ENCODE data around the gene SAMD14. TPM values are rescaled to one million over a fixed set of nuclear protein-coding genes. Genes with fewer than 3 reads are reported as not detected.

SAMD14 gene
- total RNA-seq, 1 donor from 2014 or later: 3.6 TPM

DNA sequence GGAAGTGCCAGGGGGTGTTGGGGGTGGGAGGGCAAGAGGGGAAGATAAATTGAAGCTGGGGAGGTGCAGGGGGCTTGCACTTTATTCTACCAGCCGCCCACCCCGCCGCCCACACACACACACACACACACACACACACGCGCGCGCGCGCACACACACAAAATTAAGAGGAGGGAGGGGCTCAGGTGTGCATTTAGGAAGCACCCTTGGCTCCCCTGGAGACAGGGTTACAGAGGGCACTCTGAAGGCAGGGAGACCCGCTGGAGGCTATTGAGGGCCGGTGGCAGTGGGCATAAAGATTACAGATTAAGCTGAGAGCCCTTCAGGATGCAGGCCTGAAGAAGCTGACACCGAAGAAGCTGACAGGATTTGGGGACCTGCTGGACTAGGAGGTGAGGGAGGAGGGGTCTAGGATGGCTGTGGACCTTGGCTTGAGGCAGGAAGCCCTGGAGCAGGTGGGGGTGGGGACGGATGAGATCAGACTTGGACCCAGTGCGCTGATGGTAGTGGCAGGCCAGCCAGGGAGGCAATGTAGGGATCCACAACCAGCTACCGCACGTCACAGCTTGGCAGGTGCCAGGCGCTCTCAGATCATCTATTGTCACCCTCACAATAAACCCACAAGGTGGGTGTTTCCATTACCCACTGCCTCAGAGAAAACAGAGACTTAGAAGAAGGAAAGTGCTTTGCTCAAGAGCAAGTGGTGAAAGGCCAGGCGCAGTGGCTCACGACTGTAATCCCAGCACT, 772 bp upstream of the SAMD14 start:
- Mint-ChIP-seq H3K9me3 (no peaks in the 10 kb centered on the region), H3K27ac (peak overlapping the region; percentile 42), H3K36me3 (ENCODE audit: low read depth) (peaks cover 18% of the 10 kb centered on the region), H3K4me1 (ENCODE audit: low read depth) (peaks cover 37% of the 10 kb centered on the region), H3K27me3 (ENCODE audit: insufficient read depth) (peaks cover 23% of the 10 kb centered on the region), H3K4me3 (peak overlapping the region; percentile 60)
- DNase-seq (ENCODE audit: low spot score): no peak
- intact Hi-C loops (cut with micrococcal nuclease): loop anchor here (2.0 kb wide), 2 partner anchors 18 to 36 kb away; partner anchors contain the start of gene PDK2

DNA sequence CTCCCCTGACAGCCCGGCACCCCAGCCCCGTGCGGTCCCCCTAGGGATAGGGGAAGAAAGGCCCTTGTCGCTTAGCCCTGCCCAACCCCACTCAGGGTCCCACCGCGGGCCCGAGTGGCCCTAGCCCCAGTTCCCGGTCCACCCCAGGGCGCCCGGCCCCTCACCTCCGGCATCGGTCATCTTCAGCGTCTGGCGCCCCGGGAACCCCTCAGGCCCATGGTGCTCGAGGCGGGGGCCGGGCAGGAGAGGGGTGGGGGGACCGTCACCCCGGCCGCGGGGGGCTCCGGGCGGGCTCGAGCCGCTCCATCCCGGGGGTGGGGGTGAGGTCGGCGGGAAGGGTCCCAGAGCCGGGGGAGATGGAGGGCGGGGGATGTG, 620 bp downstream of the SAMD14 start:
- H3K4me3 Mint-ChIP-seq: peak overlapping the region; percentile 83
- H3K4me1 Mint-ChIP-seq (ENCODE audit: low read depth): peaks cover 37% of the 10 kb centered on the region
- H3K9me3 Mint-ChIP-seq: no peaks in the 10 kb centered on the region
- H3K27me3 Mint-ChIP-seq (ENCODE audit: insufficient read depth): peaks cover 26% of the 10 kb centered on the region
- H3K36me3 Mint-ChIP-seq (ENCODE audit: low read depth): peaks cover 14% of the 10 kb centered on the region
- DNase-seq (ENCODE audit: low spot score): no peak
- intact Hi-C loops (cut with micrococcal nuclease): no loop called here
- H3K27ac Mint-ChIP-seq: no peak overlapping the region

DNA sequence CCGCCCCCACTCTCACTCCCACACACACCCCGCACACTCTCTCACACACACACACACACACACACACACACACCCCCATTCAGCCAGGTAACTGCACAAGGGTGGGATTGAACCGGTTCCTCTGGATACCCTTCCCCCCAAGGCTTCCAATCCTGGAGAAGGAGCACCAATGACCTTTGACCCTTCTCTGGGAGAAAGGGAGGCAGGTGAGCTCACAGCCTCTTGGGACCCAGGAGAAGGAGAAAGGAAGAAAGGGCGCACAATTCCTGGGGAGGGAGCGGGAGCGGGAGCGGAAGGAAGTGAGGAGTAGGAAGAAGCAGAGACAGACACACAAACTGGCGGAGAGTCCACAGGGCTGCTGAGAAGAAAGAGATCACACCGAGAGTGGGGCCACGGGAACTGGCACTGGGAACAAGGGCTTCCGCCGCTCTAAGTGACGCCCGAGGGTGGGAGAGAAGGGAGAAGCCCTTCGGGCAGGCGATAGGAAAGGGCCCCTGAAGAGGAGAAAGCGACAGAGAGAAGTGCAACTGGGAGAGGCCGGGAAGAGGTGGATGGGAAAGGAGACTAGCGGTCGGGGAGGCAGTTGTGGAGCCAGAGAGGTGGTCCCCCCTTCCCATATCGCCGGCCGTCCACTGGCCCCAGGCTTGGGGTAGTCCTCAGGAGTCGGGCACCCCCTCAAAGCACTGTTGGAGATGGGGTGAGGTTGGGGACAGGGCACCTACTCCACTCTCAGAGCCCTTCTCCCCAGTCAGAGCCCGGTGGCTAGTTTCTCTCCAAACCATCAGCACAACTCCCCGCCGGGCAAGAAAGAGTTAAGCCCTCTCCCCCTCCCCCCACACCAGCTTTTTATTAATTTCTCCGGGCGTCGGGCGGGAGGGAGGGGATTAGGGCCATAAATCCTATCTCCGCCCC, 1.3 kb downstream of the SAMD14 start:
- intact Hi-C loops (cut with micrococcal nuclease): no loop called here
- Mint-ChIP-seq H3K4me3 (peak overlapping the region; percentile 71), H3K4me1 (ENCODE audit: low read depth) (peaks cover 37% of the 10 kb centered on the region), H3K9me3 (no peaks in the 10 kb centered on the region), H3K27me3 (ENCODE audit: insufficient read depth) (peaks cover 26% of the 10 kb centered on the region), H3K27ac (peak overlapping the region; percentile 61), H3K36me3 (ENCODE audit: low read depth) (peaks cover 12% of the 10 kb centered on the region)
- DNase-seq (ENCODE audit: low spot score): no peak

DNA sequence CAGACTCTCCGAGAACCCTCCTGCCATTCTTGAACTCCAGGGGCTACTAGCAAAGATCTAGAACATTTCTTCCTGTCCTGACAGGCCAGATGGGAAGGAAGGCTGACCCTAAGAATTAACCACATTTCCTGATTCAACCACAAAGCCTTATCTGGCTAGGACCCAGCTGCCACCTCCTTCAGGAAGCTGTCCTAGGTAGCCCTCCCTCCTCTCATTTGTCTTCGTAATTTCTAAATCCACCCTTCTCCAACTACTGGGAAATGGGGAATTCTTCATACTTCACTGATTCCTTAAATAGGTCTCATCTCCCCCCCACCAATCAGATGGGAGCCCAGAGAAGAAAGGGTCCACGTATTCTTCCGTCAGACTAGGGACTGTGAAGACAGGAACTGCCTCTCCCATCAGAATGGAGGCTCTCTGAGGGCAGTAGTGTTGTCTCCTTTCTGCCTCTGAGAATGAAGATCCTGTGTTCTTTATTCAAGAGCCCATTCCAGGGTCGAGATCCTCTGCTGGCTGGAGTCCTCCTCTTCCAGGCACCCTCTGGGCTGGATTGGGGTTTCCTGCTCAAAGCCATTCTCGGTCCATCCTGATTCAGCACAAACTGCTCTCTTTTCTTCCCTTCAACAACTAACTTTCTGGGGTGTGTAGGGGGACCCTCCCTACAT, 2.1 kb downstream of the SAMD14 start:
- peaks cover 29% of the 10 kb centered on the region for H3K27me3 Mint-ChIP-seq (ENCODE audit: insufficient read depth)
- no peak overlapping the region for H3K4me3 Mint-ChIP-seq
- no peak overlapping the region for H3K27ac Mint-ChIP-seq
- DNase-seq (ENCODE audit: low spot score): no peak
- peaks cover 8% of the 10 kb centered on the region for H3K36me3 Mint-ChIP-seq (ENCODE audit: low read depth)
- peaks cover 37% of the 10 kb centered on the region for H3K4me1 Mint-ChIP-seq (ENCODE audit: low read depth)
- no peaks in the 10 kb centered on the region for H3K9me3 Mint-ChIP-seq
- intact Hi-C loops (cut with micrococcal nuclease): no loop called here

DNA sequence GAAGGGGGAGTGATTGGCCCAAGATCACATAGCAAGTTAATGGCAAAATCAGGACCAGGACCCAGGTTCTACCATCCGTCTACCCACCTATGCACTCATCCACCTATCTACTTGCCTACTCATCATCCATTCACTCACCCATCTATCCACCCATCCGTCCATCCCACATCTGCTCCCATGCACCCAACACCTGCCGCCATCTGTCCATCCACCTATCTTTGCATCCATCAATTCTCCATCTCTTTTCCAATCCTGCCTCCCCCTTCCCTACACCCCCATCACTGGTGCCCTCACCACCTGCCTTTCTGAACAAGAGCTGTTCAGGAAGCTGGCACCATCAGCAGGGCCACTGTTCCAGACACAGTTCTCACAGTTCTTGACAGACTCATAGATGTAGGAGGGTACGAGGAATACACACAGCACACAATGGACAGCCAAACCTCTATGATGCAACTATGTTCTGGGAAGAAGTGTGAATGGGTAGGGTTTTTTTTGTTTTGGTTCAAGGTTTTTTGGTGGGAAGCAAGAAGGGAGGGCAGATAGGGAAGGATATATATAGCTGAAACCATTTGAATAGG, 4.5 kb downstream of the SAMD14 start:
- no peak overlapping the region for H3K4me3 Mint-ChIP-seq
- H3K9me3 Mint-ChIP-seq: no peaks in the 10 kb centered on the region
- no peak overlapping the region for H3K27ac Mint-ChIP-seq
- intact Hi-C loops (cut with micrococcal nuclease): no loop called here
- no peaks in the 10 kb centered on the region for H3K36me3 Mint-ChIP-seq (ENCODE audit: low read depth)
- no peak for DNase-seq (ENCODE audit: low spot score)
- peaks cover 44% of the 10 kb centered on the region for H3K27me3 Mint-ChIP-seq (ENCODE audit: insufficient read depth)
- peaks cover 15% of the 10 kb centered on the region for H3K4me1 Mint-ChIP-seq (ENCODE audit: low read depth)

DNA sequence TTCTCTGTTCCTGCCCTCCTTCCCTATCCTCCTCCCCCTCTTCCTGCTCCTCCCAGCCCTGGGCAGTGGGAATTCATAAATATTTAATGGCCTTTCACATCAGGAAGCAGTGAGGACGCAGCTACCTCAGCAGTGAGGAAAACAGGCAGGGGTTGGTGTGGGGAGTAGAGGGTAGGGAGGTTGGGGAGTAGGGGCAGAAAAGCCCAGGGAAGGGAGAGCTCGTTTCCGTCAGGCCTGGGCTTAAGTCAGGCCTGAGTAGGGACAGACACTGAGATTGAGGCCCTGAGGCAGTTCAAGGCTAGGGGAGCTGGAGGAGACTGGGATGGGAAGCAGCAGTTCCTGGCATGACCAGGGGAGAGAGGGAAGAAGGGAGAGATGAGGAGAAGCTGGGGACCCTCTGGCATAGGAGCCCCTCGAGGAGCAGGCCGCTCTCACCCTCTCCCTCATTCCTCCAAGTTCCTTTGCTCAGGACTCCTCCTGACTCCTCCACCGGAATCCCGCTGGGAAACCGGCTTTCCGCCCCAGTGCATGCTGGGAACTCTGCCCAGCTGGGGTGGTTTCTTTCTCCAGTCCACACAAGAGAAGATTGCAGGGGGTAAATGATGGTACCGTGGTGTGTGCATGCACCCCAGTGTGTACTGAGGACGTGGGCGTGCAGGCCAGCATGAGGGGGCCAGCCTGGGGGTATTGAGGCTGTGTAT, 6.2 kb downstream of the SAMD14 start:
- Mint-ChIP-seq H3K4me1 (ENCODE audit: low read depth) (peaks cover 13% of the 10 kb centered on the region), H3K27ac (no peak overlapping the region), H3K36me3 (ENCODE audit: low read depth) (no peaks in the 10 kb centered on the region), H3K9me3 (no peaks in the 10 kb centered on the region), H3K4me3 (no peak overlapping the region), H3K27me3 (ENCODE audit: insufficient read depth) (peaks cover 54% of the 10 kb centered on the region)
- DNase-seq (ENCODE audit: low spot score): no peak
- intact Hi-C loops (cut with micrococcal nuclease): no loop called here

DNA sequence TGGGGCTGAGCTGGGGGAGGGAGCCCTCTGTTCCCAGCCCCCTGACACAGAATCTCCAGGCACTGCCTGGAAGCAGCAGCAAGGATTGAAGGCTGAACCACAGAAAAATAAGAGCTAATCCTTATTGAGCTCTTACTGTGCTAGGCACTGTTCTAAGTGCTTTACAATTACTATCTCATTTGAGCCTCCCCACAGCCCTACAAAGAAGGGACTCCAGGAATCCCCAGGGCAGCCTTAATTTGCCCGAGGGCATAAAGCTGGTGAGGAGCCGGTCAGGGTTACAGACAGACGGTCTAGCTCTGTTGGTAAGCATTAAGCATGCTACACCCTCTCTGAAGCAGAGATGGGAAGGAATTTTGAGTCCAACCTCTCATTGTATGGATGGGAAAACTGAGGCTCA, 7.0 kb downstream of the SAMD14 start:
- Mint-ChIP-seq H3K4me3 (no peak overlapping the region), H3K27me3 (ENCODE audit: insufficient read depth) (peaks cover 54% of the 10 kb centered on the region), H3K27ac (no peak overlapping the region), H3K36me3 (ENCODE audit: low read depth) (no peaks in the 10 kb centered on the region), H3K4me1 (ENCODE audit: low read depth) (peaks cover 5% of the 10 kb centered on the region), H3K9me3 (no peaks in the 10 kb centered on the region)
- DNase-seq (ENCODE audit: low spot score): no peak
- intact Hi-C loops (cut with micrococcal nuclease): no loop called here

DNA sequence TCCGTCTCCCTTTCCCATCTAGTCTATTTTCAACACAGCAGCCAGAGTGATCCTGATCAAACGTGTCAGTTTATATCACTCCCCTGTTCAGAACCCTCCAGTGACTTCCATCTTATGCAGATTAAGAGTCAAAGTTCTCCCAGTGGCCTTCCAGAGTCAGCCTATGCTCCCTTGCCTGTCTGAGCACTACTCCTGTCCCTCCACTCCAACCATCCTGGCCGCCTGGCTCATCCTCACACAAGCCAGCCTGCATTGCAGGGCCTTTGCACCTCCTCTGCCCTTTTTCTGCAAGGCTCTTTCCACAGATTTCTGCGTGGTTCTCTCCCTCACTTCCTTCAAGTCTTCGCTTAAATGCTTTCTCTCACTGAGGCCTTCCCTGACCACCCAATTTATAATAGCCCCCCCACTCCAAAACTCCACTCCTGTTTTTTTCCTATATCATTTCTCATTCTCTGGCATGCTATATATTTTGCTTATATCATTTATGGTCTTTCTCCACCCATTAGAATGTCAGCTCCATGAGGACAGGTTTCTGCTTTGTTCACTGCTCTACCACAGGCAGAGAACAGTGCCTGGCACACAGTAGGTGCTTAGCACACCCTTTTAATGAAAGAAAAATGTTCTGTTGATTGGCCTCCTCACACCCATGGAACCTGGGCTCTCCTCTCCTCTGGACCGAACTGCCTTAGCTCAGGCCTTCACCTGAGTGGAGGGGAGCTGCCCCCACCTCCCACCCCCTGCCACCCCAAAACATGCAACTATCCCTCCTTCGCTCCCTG, 9.3 kb downstream of the SAMD14 start:
- Mint-ChIP-seq H3K27me3 (ENCODE audit: insufficient read depth) (peaks cover 60% of the 10 kb centered on the region), H3K9me3 (no peaks in the 10 kb centered on the region), H3K27ac (no peak overlapping the region), H3K36me3 (ENCODE audit: low read depth) (no peaks in the 10 kb centered on the region), H3K4me3 (no peak overlapping the region), H3K4me1 (ENCODE audit: low read depth) (peaks cover 6% of the 10 kb centered on the region)
- DNase-seq (ENCODE audit: low spot score): no peak
- intact Hi-C loops (cut with micrococcal nuclease): no loop called here

DNA sequence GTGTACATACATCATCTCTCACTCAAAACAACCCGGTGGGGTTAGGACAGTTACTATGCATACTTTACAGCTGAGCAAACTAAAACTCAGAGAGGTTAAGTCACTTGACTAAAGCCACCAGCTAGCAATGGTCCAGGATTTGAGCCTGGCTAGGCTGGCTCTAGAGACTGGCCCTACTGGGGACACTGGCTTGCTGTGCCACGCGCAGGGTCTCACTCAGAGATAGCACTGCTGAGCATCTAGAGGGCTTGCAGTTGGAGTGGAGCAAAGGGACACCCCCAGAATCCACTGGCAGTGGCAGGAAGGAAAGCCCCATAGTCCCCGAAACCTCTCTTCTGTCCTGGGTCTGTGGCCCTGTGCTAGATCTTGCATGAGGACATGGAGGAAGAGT, 11.1 kb downstream of the SAMD14 start:
- intact Hi-C loops (cut with micrococcal nuclease): no loop called here
- H3K27me3 Mint-ChIP-seq (ENCODE audit: insufficient read depth): peaks cover 68% of the 10 kb centered on the region
- H3K4me1 Mint-ChIP-seq (ENCODE audit: low read depth): peaks cover 15% of the 10 kb centered on the region
- no peak for DNase-seq (ENCODE audit: low spot score)
- H3K27ac Mint-ChIP-seq: no peak overlapping the region
- H3K4me3 Mint-ChIP-seq: no peak overlapping the region
- H3K9me3 Mint-ChIP-seq: no peaks in the 10 kb centered on the region
- H3K36me3 Mint-ChIP-seq (ENCODE audit: low read depth): no peaks in the 10 kb centered on the region

DNA sequence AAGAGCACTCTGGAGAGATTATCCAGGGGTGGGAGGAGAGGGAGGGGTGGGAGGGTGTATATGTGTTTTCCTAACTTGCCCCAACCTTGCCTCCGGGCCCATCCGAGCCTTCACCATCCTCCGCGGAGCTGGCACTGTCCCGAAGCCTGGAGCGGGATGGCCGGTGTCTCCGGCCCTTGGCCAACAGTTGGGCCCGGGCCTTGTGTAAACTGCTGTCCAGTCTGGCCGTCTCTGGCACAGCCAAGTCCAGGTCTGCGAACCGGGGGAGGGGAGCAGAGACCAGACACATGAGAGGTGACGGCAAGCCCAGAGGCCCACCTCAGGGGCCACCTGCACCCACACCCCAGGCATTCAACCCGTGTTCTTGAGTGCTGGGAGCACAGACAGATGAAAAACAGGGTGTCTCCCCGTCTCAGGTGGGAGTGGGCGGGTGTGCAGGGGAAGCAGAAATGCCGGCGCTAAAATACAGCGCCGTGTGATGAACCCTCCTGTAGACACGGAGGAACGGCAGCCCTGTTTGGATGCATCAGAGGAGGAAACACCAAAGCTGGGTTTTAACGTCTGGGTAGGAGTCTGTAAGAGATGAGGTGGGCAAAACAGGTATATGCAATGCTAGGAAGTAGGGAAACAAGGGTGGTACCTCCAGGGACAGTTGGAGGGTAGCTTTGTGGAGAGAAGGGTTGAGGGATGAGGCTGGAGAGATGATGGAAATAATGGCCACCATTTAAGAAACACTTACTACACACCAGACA, 11.7 kb downstream of the SAMD14 start:
- Mint-ChIP-seq H3K36me3 (ENCODE audit: low read depth) (no peaks in the 10 kb centered on the region), H3K27me3 (ENCODE audit: insufficient read depth) (peaks cover 68% of the 10 kb centered on the region), H3K9me3 (no peaks in the 10 kb centered on the region), H3K4me1 (ENCODE audit: low read depth) (peaks cover 15% of the 10 kb centered on the region), H3K4me3 (no peak overlapping the region), H3K27ac (no peak overlapping the region)
- no peak for DNase-seq (ENCODE audit: low spot score)
- intact Hi-C loops (cut with micrococcal nuclease): no loop called here

Data from activated T-helper 1 cell treated with anti-CD3 and anti-CD28 coated beads, Interleukin-12 subunit alpha, Interleukin-12 subunit beta, Interleukin-2, Interleukin-4 antibody, amounts not matched to agents 30 ng/mL and 10 ng/mL and 1 ng/mL, durations not matched to agents 14 hours and 24 hours and 36 hours (primary cell).